A549 (cell line): Measurements from ENCODE around the gene SMARCAL1. TPM values are rescaled to one million over a fixed set of nuclear protein-coding genes. Genes with fewer than 3 reads are reported as not detected.

Source experiments
- ATAC-seq, 2 experiments: fragments of 200-7000 bp in 1 of 2; fragments of >200 bp in 1 of 2; cut with Nextera tagmentation in 1 of 2; cut with Tn5 transposase in 1 of 2; 3 replicates each; pipeline versions ENCODE4 v1.8.0 to v1.9.1; 2018 to 2020; ENCODE audit warnings: mild to moderate bottlenecking in 1 of 2, moderate library complexity in 1 of 2
- CTCF ChIA-PET: fragments of 300-600 bp; sonication (Branson Sonifier 250); formaldehyde crosslinking; extraction: SDS; loops from one replicate; lab custom pipeline; 2021; ENCODE audit warnings: antibody characterized with exemption, inconsistent platforms; lab: Yijun Ruan, JAX
- POLR2A ChIA-PET: fragments of 350-600 bp; formaldehyde crosslinking; extraction: SDS; loops from one replicate; lab custom pipeline; 2021; ENCODE audit warnings: antibody characterized with exemption, inconsistent platforms; lab: Yijun Ruan, JAX
- DNase-seq, 2 experiments: peaks; one replicate each; pipeline versions ENCODE4 v3.0.0 to v3.0.0-alpha.2; 2011 to 2016; ENCODE audit warnings: low read depth in 1 of 2, low spot score in 1 of 2
- FAIRE-seq: peaks from 2 replicates; lab custom pipeline; 2011; peaks lifted over from hg19 to GRCh38; lab: Jason Lieb, UNC
- H3K27ac ChIP-seq, 2 experiments: fragments of >200 bp; sonication (Bioruptor Twin); formaldehyde crosslinking; 3 replicates each; pipeline ENCODE4 v1.5.1; 2016 to 2017
- H3K4me1 ChIP-seq: fragments of >200 bp; sonication (Bioruptor Twin); formaldehyde crosslinking; 3 replicates; pipeline ENCODE4 v1.6.1; 2016
- H3K4me2 ChIP-seq: fragments of >200 bp; sonication (Bioruptor Twin); formaldehyde crosslinking; 3 replicates; pipeline ENCODE4 v1.6.1; 2016
- H3K4me3 ChIP-seq: fragments of >200 bp; sonication (Bioruptor Twin); formaldehyde crosslinking; 3 replicates; pipeline ENCODE4 v1.5.1; 2016
- H3K9me3 ChIP-seq: fragments of >200 bp; sonication (Bioruptor Twin); formaldehyde crosslinking; 3 replicates; pipeline ENCODE4 v1.6.1; 2016
- BHLHE40 ChIP-seq: IDR thresholded peaks from 2 replicates; pipeline ENCODE4 v1.6.1; 2012; ENCODE audit warnings: low read depth, low read length, inconsistent platforms
- CEBPB ChIP-seq, 2 experiments: fragments of >200 bp in 1 of 2; sonication (Bioruptor Twin) in 1 of 2; formaldehyde crosslinking in 1 of 2; IDR thresholded peaks; 2 replicates each; pipeline ENCODE4 v1.6.1; 2012 to 2016
- CHD4 ChIP-seq: fragments of 200-600 bp; sonication (generic); IDR thresholded peaks from 2 replicates; pipeline ENCODE4 v1.6.1; 2016; ENCODE audit warnings: antibody characterized with exemption, mild to moderate bottlenecking, borderline replicate concordance
- EP300 ChIP-seq, 2 experiments: fragments of >200 bp; sonication (Bioruptor Twin); formaldehyde crosslinking; IDR thresholded peaks; 2 replicates in 1 of 2; 3 replicates in 1 of 2; pipeline ENCODE4 v1.6.1; 2016 to 2017
- ESRRA ChIP-seq: fragments of 150-350 bp; IDR thresholded peaks from 2 replicates; pipeline ENCODE4 v1.6.1; 2014; ENCODE audit warnings: mild to moderate bottlenecking, low read length, borderline replicate concordance
- FOSL2 ChIP-seq, 2 experiments: fragments of 450-650 bp in 1 of 2; fragments of >200 bp in 1 of 2; sonication (Bioruptor Twin) in 1 of 2; formaldehyde crosslinking; IDR thresholded peaks; 2 replicates each; pipeline versions ENCODE4 v1.5.0 to v1.6.1; 2016 to 2020; ENCODE audit warnings: mild to moderate bottlenecking in 1 of 2, moderate library complexity in 1 of 2
- HDAC2 ChIP-seq: fragments of 200-600 bp; sonication (generic); IDR thresholded peaks from 2 replicates; pipeline ENCODE4 v1.6.1; 2016
- JUNB ChIP-seq: fragments of >200 bp; sonication (Bioruptor Twin); formaldehyde crosslinking; IDR thresholded peaks from 2 replicates; pipeline ENCODE4 v1.6.1; 2016
- KDM5A ChIP-seq: fragments of 200-600 bp; sonication (generic); IDR thresholded peaks from 2 replicates; pipeline ENCODE4 v1.6.1; 2016; ENCODE audit warnings: antibody characterized with exemption, mild to moderate bottlenecking
- NR3C1 ChIP-seq: fragments of >200 bp; sonication (Bioruptor Twin); formaldehyde crosslinking; IDR thresholded peaks from 3 replicates; pipeline ENCODE4 v1.6.1; 2017
- POLR2AphosphoS2 ChIP-seq: conservative IDR thresholded peaks from 2 replicates; pipeline ENCODE4 v1.6.1; 2012; ENCODE audit warnings: low read length, improper control_type of control experiment, inconsistent platforms
- RAD21 ChIP-seq, 2 experiments: fragments of >200 bp in 1 of 2; sonication (Bioruptor Twin) in 1 of 2; formaldehyde crosslinking in 1 of 2; IDR thresholded peaks in 1 of 2; conservative IDR thresholded peaks in 1 of 2; 2 replicates in 1 of 2; 3 replicates in 1 of 2; pipeline ENCODE4 v1.6.1; 2012 to 2018; ENCODE audit warnings: inconsistent platforms in 1 of 2
- RARB ChIP-seq: fragments of 250-450 bp; sonication (Bioruptor Pico); IDR thresholded peaks from 2 replicates; pipeline ENCODE4 v1.8.0; 2021; ENCODE audit warnings: mild to moderate bottlenecking, moderate library complexity
- RFX5 ChIP-seq: fragments of 450-650 bp; IDR thresholded peaks from 2 replicates; pipeline ENCODE4 v1.7.1; 2014; ENCODE audit warnings: antibody characterized with exemption, mild to moderate bottlenecking, moderate library complexity
- ZC3H11A ChIP-seq: fragments of 450-650 bp; IDR thresholded peaks from 2 replicates; pipeline ENCODE4 v1.6.1; 2014; ENCODE audit warnings: antibody characterized with exemption, mild to moderate bottlenecking
- WGBS: methylation state at CpG from one replicate; pipeline ENCODE4 v1.1.6; 2017; ENCODE audit errors: missing lambda C conversion rate; 5-methylcytosine and 5-hydroxymethylcytosine counted together
- polyA plus RNA-seq, 4 experiments: library from polyadenylated mRNA; depleted of rRNA in 3 of 4; stranded (reverse); fragments of >200 nt; fragmentation: RNase III in 1 of 4; extraction: RNeasy Plus Mini Kit Qiagen cat#74134 plus additional on column Dnase treatment in 1 of 4; gene quantifications; 2 replicates in 3 of 4; 3 replicates in 1 of 4; pipeline ENCODE4 v1.2.3, GENCODE V29; 2011 to 2017
- TF ChIP-seq, protein P1 (sequence below): fragments of 200-600 bp; sonication (generic); IDR thresholded peaks from 2 replicates; pipeline ENCODE4 v1.6.1; 2016; ENCODE audit warnings: antibody characterized with exemption, mild to moderate bottlenecking, moderate library complexity
- TF ChIP-seq, protein P2 (sequence below): IDR thresholded peaks from 2 replicates; pipeline ENCODE4 v1.6.1; 2012
- TF ChIP-seq, protein P3 (sequence below): fragments of 250-450 bp; sonication (Bioruptor Pico); IDR thresholded peaks from 2 replicates; pipeline ENCODE4 v1.5.0; 2021; ENCODE audit warnings: mild to moderate bottlenecking, moderate library complexity, borderline replicate concordance
- TF ChIP-seq, protein P4 (sequence below): fragments of 150-350 bp; IDR thresholded peaks from 2 replicates; pipeline ENCODE4 v1.6.1; 2014; ENCODE audit warnings: low read depth, mild to moderate bottlenecking, low read length

SMARCAL1 gene
- polyA plus RNA-seq, 2 of the 4 experiments (the other 2 are of a cell fraction) = 18.4 to 28.7 TPM

DNA sequence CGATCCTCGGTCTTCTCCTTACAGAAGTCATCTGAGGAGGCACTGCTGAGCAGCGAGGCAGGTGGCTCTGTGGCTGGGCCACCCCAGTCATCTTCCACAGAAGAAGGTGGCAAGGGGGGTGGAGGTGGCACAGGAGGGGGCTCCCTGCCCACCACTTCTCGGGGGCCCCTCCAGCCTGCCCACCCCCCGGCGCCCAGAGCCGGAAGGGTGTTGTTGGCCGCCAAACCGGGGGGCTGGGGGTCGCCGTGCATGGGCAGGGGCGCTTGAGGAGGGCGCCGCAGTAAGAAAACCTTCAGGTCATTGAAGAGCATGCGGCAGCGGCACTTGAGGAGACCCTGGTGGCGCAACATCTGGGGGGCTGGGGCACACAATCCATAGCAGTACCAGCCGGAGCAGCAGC lies 42.5 kb upstream of the SMARCAL1 start (continued):
- TF ChIP-seq, protein P1, sequence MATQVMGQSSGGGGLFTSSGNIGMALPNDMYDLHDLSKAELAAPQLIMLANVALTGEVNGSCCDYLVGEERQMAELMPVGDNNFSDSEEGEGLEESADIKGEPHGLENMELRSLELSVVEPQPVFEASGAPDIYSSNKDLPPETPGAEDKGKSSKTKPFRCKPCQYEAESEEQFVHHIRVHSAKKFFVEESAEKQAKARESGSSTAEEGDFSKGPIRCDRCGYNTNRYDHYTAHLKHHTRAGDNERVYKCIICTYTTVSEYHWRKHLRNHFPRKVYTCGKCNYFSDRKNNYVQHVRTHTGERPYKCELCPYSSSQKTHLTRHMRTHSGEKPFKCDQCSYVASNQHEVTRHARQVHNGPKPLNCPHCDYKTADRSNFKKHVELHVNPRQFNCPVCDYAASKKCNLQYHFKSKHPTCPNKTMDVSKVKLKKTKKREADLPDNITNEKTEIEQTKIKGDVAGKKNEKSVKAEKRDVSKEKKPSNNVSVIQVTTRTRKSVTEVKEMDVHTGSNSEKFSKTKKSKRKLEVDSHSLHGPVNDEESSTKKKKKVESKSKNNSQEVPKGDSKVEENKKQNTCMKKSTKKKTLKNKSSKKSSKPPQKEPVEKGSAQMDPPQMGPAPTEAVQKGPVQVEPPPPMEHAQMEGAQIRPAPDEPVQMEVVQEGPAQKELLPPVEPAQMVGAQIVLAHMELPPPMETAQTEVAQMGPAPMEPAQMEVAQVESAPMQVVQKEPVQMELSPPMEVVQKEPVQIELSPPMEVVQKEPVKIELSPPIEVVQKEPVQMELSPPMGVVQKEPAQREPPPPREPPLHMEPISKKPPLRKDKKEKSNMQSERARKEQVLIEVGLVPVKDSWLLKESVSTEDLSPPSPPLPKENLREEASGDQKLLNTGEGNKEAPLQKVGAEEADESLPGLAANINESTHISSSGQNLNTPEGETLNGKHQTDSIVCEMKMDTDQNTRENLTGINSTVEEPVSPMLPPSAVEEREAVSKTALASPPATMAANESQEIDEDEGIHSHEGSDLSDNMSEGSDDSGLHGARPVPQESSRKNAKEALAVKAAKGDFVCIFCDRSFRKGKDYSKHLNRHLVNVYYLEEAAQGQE = no peak
- TF ChIP-seq NR3C1 (no peak), JUNB (no peak), POLR2AphosphoS2 (no peak), BHLHE40 (no peak), HDAC2 (no peak), KDM5A (no peak), EP300 (IDR thresholded peaks at IDR 0.05) (no peak)

DNA sequence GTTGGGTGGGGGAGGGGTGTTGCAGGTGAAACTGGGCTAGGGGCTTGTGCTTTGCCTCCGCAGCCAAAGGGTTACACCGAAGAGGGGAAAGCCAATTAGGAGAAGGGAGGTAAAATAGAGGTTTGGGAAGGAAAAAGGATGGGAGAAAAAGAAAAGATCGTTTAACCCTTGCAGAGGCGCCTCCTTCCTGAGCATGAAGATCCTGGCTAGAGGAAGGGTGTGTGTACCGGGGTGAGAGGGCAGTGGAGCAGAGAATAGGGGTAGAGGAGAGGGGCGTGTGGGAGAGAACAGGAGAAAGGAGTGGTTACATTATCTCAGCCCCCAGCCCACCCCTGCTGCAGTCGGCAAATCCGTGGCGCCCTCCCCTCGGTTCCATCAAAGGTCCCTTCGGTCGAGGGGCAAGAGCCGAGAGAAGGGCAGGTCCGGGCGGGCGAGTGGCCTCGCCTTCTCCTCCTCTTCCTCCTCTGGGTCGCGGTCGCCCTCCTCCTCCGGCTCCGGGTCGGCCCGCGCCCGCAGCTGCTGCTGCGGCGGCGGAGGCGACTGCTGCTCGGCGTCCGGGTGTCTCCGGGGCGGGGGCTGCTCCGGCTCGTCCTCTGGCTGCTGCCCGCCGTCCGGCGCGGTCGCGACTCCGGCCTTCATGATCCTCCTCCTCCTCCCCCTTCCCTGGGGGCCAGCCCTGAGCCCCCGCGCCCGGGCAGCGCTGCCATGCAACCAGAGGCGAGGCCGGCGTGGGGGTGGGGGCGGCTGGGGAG lies 41.1 kb upstream of the SMARCAL1 start:
- Histone ChIP-seq H3K4me3 (peak overlapping the region; percentile 64), H3K27ac (peak overlapping the region; percentile 61 to 87; a peak in 5 of 6 replicates), H3K9me3 (no peaks in the 10 kb centered on the region), H3K4me2 (peak overlapping the region; percentile 89), H3K4me1 (peaks cover 50% of the 10 kb centered on the region)
- under 1% methylated on average over 30 of the region's 53 CpGs for WGBS
- TF ChIP-seq CEBPB (IDR thresholded peaks at IDR 0.05) = no peak
- ATAC-seq (peak in 1 of 2 experiments; percentile 15; a peak in 3 of 6 replicates), FAIRE-seq (no peak), DNase-seq (no peak)
- POLR2A ChIA-PET = interaction anchor here (1.9 to 2.7 kb wide), 2 partner anchors 128 to 149 kb away, joined by 7 to 14 read pairs; partner anchors contain the start of gene RPL37A
- CTCF ChIA-PET = interaction anchor here (0.9 to 3.2 kb wide), 4 partner anchors 33 to 261 kb away, joined by 3 to 23 read pairs (median 3); no protein-coding TSS in a partner anchor

DNA sequence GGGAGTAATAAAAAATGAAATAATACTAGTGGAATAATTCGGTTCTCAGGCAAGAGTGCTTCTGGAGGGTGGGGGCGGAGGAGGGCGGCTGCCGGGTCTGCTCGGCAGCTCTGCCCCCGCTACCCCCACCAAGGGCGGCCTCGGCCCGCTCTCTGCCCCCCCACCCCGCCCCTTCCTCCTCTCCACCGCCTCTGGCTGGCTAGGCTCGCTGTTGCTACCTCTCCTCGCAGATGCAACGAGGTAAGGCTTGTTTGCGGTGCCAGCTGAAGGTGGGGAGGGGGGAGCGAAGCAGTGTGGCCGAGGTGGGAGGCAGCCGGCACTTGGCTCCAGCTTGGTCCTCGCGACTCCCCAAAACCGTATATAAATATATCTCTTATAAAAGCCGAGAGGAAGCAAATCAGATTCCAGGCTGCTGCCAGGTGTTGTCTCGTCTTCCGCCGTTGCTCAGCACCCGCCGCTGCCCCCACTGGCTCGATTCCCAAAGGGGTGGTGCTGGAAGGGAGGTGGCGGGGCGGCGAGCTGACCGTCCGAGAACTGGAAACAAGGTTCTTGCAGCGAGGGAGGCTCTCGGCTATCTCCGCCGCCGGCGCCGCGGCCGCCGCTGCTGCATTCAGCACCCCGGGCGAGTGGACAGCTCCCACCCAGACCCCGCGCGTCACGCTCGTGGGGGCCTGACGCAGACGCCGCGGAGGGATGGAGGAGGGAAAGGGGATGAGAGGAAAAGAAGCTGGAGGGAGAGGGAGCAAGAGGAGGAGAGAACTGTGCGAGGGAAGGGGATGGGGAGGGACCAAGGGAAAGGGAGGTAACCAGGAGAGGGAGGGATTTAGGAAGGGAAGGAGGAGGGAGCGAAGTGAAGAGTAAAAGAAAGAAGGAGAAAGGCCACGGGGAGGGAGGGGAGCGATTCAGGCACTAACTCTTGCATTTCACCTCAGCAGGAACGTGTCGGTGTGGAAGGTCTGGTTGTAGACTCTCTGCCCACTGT lies 40.3 kb upstream of the SMARCAL1 start, which contains the start of gene MARCHF4:
MARCHF4 (minus strand) TSS at position 763 of the 982 bp plus-strand sequence. CDS start 2,223 bp downstream, outside the sequence.
- ChIA-PET CTCF (interaction anchor here (0.6 to 3.2 kb wide), 8 partner anchors 13 to 262 kb away, joined by 3 to 23 read pairs (median 3); no protein-coding TSS in a partner anchor), POLR2A (interaction anchor here (1.7 to 2.7 kb wide), 4 partner anchors 40 to 150 kb away, joined by 6 to 14 read pairs (median 8); partner anchors contain the start of genes RPL37A and SMARCAL1)
- TF ChIP-seq, protein P1 = peak; percentile 100
- TF ChIP-seq, protein P2, sequence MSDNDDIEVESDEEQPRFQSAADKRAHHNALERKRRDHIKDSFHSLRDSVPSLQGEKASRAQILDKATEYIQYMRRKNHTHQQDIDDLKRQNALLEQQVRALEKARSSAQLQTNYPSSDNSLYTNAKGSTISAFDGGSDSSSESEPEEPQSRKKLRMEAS = peak; percentile 76
- TF ChIP-seq ZC3H11A (no peak), ESRRA (no peak), FOSL2 (IDR thresholded peaks at IDR 0.05) (no peak), FOSL2 (CRISPR knock-in tag; IDR thresholded peaks at IDR 0.05) (peak; percentile 57; the same call in 1 of the 2 replicates), RAD21 (conservative IDR thresholded peaks at IDR 0.05 in 1 of 2, IDR thresholded peaks at IDR 0.05 in 1 of 2) (peak; percentile 13 to 33; a peak in 3 of 5 replicates), POLR2AphosphoS2 (no peak), RARB (CRISPR knock-in tag) (no peak), RFX5 (0 out of 2 replicates have a peak, but pooled peaks have one; percentile 25), CHD4 (no peak)
- TF ChIP-seq, protein P3, sequence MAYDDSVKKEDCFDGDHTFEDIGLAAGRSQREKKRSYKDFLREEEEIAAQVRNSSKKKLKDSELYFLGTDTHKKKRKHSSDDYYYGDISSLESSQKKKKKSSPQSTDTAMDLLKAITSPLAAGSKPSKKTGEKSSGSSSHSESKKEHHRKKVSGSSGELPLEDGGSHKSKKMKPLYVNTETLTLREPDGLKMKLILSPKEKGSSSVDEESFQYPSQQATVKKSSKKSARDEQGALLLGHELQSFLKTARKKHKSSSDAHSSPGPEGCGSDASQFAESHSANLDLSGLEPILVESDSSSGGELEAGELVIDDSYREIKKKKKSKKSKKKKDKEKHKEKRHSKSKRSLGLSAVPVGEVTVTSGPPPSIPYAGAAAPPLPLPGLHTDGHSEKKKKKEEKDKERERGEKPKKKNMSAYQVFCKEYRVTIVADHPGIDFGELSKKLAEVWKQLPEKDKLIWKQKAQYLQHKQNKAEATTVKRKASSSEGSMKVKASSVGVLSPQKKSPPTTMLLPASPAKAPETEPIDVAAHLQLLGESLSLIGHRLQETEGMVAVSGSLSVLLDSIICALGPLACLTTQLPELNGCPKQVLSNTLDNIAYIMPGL (CRISPR knock-in tag) = no peak
- TF ChIP-seq, protein P4, sequence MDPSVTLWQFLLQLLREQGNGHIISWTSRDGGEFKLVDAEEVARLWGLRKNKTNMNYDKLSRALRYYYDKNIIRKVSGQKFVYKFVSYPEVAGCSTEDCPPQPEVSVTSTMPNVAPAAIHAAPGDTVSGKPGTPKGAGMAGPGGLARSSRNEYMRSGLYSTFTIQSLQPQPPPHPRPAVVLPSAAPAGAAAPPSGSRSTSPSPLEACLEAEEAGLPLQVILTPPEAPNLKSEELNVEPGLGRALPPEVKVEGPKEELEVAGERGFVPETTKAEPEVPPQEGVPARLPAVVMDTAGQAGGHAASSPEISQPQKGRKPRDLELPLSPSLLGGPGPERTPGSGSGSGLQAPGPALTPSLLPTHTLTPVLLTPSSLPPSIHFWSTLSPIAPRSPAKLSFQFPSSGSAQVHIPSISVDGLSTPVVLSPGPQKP = no peak

More for the DNA sequence above, 40.3 kb upstream of the SMARCAL1 start, which contains the start of gene MARCHF4:
- Histone ChIP-seq H3K9me3 (no peaks in the 10 kb centered on the region), H3K27ac (peak within 1 kb of the TSS; percentile 61 to 87), H3K4me2 (peak within 1 kb of the TSS; percentile 89), H3K4me1 (peaks cover 50% of the 10 kb centered on the region), H3K4me3 (peak within 1 kb of the TSS; percentile 64)
- ATAC-seq = peak; percentile 71 to 77
- FAIRE-seq = no peak
- DNase-seq = peak; percentile 48 to 78
- WGBS = under 1% methylated on average over 38 of the region's 60 CpGs
